ENCODE data around the gene RNF215. TPM values are rescaled to one million over a fixed set of nuclear protein-coding genes. Genes with fewer than 3 reads are reported as not detected.

The RNF215 gene
- total and polyA plus RNA-seq, 3 donors from 2014 or later = 18.2 to 24.6 (median 20.9) TPM

DNA sequence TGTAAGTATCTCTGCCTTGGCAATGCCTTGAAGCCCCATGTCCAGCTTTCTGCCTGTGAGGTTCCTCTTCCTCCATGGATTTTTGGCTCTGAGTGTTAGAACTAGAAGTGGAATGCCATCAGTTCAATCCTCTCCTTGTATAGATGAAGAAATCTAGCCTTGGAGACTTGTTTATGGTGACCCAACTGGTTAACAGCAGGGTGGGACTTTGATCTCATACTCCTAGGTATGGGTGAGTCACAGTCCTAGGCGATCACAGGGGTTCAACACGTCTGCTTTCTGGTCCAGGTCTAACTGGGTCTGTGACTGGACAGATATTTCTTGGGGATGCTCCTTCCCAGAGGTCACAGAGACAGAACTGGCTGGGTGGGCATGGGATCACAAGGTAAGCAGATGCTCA, 29.2 kb upstream of the RNF215 start:
- 75 to 97% methylated on average over 2 of the region's 2 CpGs for WGBS, 2 donors
- DNase-seq = no peak
- no peak overlapping the region for H3K4me3 ChIP-seq
- intact Hi-C loops (cut with DNase I; ENCODE audit: low total_unique reads) = no loop called here
- peaks cover 15% of the 10 kb centered on the region for H3K4me1 ChIP-seq
- H3K36me3 ChIP-seq (ENCODE audit: low read depth, missing control alignments) = no peaks in the 10 kb centered on the region
- no peak overlapping the region for H3K27ac ChIP-seq
- H3K27me3 ChIP-seq = no peaks in the 10 kb centered on the region
- no peaks in the 10 kb centered on the region for H3K9me3 ChIP-seq
- TF ChIP-seq, protein P1, sequence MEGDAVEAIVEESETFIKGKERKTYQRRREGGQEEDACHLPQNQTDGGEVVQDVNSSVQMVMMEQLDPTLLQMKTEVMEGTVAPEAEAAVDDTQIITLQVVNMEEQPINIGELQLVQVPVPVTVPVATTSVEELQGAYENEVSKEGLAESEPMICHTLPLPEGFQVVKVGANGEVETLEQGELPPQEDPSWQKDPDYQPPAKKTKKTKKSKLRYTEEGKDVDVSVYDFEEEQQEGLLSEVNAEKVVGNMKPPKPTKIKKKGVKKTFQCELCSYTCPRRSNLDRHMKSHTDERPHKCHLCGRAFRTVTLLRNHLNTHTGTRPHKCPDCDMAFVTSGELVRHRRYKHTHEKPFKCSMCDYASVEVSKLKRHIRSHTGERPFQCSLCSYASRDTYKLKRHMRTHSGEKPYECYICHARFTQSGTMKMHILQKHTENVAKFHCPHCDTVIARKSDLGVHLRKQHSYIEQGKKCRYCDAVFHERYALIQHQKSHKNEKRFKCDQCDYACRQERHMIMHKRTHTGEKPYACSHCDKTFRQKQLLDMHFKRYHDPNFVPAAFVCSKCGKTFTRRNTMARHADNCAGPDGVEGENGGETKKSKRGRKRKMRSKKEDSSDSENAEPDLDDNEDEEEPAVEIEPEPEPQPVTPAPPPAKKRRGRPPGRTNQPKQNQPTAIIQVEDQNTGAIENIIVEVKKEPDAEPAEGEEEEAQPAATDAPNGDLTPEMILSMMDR (IDR thresholded peaks at IDR 0.05) = no peak
- TF ChIP-seq POLR2A (IDR thresholded peaks at IDR 0.05) = no peak

DNA sequence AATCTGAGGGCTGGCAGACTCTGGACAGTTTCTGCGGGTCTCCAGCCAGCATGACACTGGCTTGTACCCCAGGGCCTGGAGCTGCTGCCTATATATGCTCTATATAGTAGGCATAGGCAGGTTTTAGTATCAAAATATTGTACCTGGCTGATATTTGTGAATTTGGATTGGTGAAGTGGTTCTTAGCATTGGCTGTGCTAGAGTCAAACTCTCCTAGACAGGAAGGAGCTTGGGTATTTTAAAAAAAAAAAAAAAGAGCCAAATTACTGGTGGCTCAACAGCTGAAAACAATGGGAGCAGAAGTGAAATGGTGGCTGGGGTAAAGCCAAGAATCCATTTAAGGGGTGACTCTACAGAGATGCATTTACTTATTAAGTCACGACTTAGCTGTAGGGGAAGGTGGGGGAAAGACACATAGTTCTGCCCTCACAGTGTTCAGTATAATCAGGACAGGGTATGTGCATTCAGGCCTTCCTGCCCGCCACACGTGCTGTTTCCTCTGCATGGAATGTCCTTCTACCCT, 27.4 kb upstream of the RNF215 start:
- intact Hi-C loops (cut with DNase I; ENCODE audit: low total_unique reads) = no loop called here
- no peaks in the 10 kb centered on the region for H3K9me3 ChIP-seq
- no peak for TF ChIP-seq POLR2A (IDR thresholded peaks at IDR 0.05)
- TF ChIP-seq, protein P1 (IDR thresholded peaks at IDR 0.05) = no peak
- H3K27me3 ChIP-seq = no peaks in the 10 kb centered on the region
- no peak for DNase-seq
- H3K36me3 ChIP-seq (ENCODE audit: low read depth, missing control alignments) = no peaks in the 10 kb centered on the region
- H3K27ac ChIP-seq = no peak overlapping the region
- WGBS, 2 donors = 72 to 87% methylated on average over 4 of the region's 4 CpGs
- no peak overlapping the region for H3K4me3 ChIP-seq
- no peaks in the 10 kb centered on the region for H3K4me1 ChIP-seq

DNA sequence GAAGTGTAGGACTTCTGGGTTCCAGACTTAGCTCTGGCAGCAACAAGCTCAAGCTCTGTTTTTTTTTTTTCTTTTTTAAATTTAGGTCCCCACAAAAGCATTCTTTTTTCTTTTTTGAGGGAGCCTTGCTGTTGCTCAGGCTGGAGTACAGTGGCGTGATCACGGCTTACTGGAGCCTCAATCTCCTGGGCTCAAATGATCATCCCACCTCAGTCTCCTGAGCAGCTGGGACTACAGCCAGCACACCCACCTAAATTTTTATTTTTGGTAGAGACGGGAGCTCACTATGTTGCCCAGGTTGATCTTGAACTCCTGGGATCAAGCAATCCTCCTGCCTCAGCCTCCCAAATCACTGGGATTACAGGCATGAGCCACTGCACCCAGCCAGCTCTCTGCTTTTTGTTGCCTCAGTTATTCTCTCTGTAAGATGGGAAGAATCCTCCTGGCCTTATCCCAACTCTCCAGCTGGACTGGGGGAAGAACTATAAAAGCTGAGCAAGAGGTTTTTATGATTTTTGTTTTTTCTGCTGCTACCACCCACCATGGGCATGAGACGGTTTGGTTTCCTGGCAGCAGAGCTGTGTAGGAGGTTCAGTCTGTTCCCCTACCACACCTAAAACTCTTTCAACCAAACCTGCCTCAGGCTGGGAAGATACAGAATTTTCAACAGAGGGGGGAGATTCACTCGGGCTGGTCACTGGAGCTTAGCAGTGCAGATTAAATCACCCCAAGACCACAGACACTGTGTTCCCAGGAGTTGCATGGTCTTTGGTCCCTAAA, 26.7 kb upstream of the RNF215 start:
- H3K27me3 ChIP-seq = no peaks in the 10 kb centered on the region
- intact Hi-C loops (cut with DNase I; ENCODE audit: low total_unique reads) = no loop called here
- H3K9me3 ChIP-seq = no peaks in the 10 kb centered on the region
- TF ChIP-seq, protein P1 (IDR thresholded peaks at IDR 0.05) = no peak
- no peak for TF ChIP-seq POLR2A (IDR thresholded peaks at IDR 0.05)
- no peak overlapping the region for H3K4me3 ChIP-seq
- WGBS, 2 donors = 67 to 74% methylated on average over 5 of the region's 5 CpGs
- DNase-seq = no peak
- no peaks in the 10 kb centered on the region for H3K4me1 ChIP-seq
- H3K27ac ChIP-seq = no peak overlapping the region
- H3K36me3 ChIP-seq (ENCODE audit: low read depth, missing control alignments) = no peaks in the 10 kb centered on the region

DNA sequence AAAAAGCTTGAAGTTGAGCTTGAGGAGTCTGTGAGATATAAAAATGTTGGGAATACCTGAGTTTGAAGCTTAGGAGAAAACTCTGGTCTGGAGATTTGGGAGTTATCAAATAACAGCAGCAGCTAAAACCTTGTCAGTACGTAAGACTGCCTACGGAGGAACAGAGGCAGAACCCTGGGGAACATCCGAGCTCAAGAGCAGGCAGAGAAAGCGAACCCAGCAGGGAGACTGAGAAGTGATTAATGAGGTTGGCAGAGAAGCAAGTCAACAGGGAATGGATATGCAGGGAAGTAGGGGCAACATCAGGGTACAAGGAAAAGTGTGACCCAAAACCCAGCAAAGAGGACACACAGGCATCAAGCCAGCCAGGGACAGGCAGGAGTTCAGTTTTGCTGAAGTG, 25.8 kb upstream of the RNF215 start:
- H3K27ac ChIP-seq = no peak overlapping the region
- WGBS, 2 donors = 89 to 95% methylated on average over 4 of the region's 4 CpGs

More for the DNA sequence above, 25.8 kb upstream of the RNF215 start:
- Histone ChIP-seq H3K36me3 (ENCODE audit: low read depth, missing control alignments) (no peaks in the 10 kb centered on the region), H3K4me1 (no peaks in the 10 kb centered on the region), H3K27me3 (no peaks in the 10 kb centered on the region), H3K4me3 (no peak overlapping the region), H3K9me3 (no peaks in the 10 kb centered on the region)
- intact Hi-C loops (cut with DNase I; ENCODE audit: low total_unique reads) = no loop called here
- no peak for TF ChIP-seq POLR2A (IDR thresholded peaks at IDR 0.05)
- TF ChIP-seq, protein P1 (IDR thresholded peaks at IDR 0.05) = no peak
- DNase-seq = no peak
